H9 (cell line): ENCODE data around the gene PROX2. TPM values are rescaled to one million over a fixed set of nuclear protein-coding genes. Genes with fewer than 3 reads are reported as not detected.

Experiments
- DNase-seq: peaks from one replicate; pipeline ENCODE4 v3.0.0-alpha.2; 2017
- H2AFZ ChIP-seq: one replicate; pipeline ENCODE4 v1.6.1; 2013; ENCODE audit warnings: mild to moderate bottlenecking, low read length, control low read depth, moderate library complexity
- H2AK5ac ChIP-seq: 2 replicates; pipeline ENCODE4 v1.6.1; 2013; ENCODE audit warnings: low read length, control low read depth, mixed read lengths; ENCODE audit not compliant: insufficient read length
- H2BK120ac ChIP-seq: one replicate; pipeline ENCODE4 v1.6.1; 2013; ENCODE audit warnings: low read depth, mild to moderate bottlenecking, low read length, control low read depth, inconsistent platforms; ENCODE audit not compliant: poor library complexity, severe bottlenecking
- H2BK12ac ChIP-seq: 2 replicates; pipeline ENCODE4 v1.6.1; 2013; ENCODE audit warnings: low read length, control low read depth, mixed read lengths, low read depth; ENCODE audit not compliant: insufficient read length
- H2BK15ac ChIP-seq: 2 replicates; pipeline ENCODE4 v1.6.1; 2013; ENCODE audit warnings: low read depth, low read length, control low read depth
- H2BK20ac ChIP-seq: one replicate; pipeline ENCODE4 v1.6.1; 2013; ENCODE audit warnings: low read depth, mild to moderate bottlenecking, low read length, control low read depth, inconsistent platforms; ENCODE audit not compliant: poor library complexity, severe bottlenecking
- H2BK5ac ChIP-seq: 2 replicates; pipeline ENCODE4 v1.6.1; 2013; ENCODE audit warnings: low read length, control low read depth, mixed read lengths; ENCODE audit not compliant: insufficient read length
- H3K14ac ChIP-seq: 2 replicates; pipeline ENCODE4 v1.6.1; 2013; ENCODE audit warnings: low read length, control low read depth; ENCODE audit not compliant: insufficient read depth
- H3K18ac ChIP-seq: 2 replicates; pipeline ENCODE4 v1.6.1; 2013; ENCODE audit warnings: low read depth, mild to moderate bottlenecking, mixed read lengths, low read length, control low read depth; ENCODE audit not compliant: insufficient read length
- H3K23ac ChIP-seq: 2 replicates; pipeline ENCODE4 v1.6.1; 2013; ENCODE audit warnings: low read length, control low read depth, mixed read lengths, low read depth; ENCODE audit not compliant: insufficient read length
- H3K23me2 ChIP-seq: 2 replicates; pipeline ENCODE4 v1.6.1; 2013; ENCODE audit warnings: low read depth, mild to moderate bottlenecking, mixed read lengths, low read length, control low read depth; ENCODE audit not compliant: insufficient read length, poor library complexity, severe bottlenecking
- H3K27ac ChIP-seq: 2 replicates; pipeline ENCODE4 v1.5.1; 2013; ENCODE audit warnings: low read length, control low read depth, mixed read lengths, low read depth; ENCODE audit not compliant: insufficient read length
- H3K27me3 ChIP-seq: 2 replicates; pipeline ENCODE4 v1.6.1; 2013; ENCODE audit warnings: low read length, control low read depth, inconsistent platforms; ENCODE audit not compliant: insufficient read depth
- H3K4ac ChIP-seq: 2 replicates; pipeline ENCODE4 v1.6.1; 2013; ENCODE audit warnings: low read depth, mild to moderate bottlenecking, control low read depth, inconsistent platforms, low read length, moderate library complexity
- H3K4me1 ChIP-seq: 2 replicates; pipeline ENCODE4 v1.6.1; 2013; ENCODE audit warnings: low read length, control low read depth, inconsistent platforms; ENCODE audit not compliant: insufficient read depth
- H3K4me2 ChIP-seq: 2 replicates; pipeline ENCODE4 v1.6.1; 2013; ENCODE audit warnings: low read length, control low read depth, mixed read lengths; ENCODE audit not compliant: insufficient read length, insufficient read depth
- H3K56ac ChIP-seq: 2 replicates; pipeline ENCODE4 v1.6.1; 2013; ENCODE audit warnings: low read depth, mild to moderate bottlenecking, mixed read lengths, low read length, control low read depth; ENCODE audit not compliant: insufficient read length
- H3K79me1 ChIP-seq: 2 replicates; pipeline ENCODE4 v1.6.1; 2013; ENCODE audit warnings: low read depth, mild to moderate bottlenecking, moderate library complexity, low read length, control low read depth, inconsistent platforms; ENCODE audit not compliant: insufficient read depth, poor library complexity, severe bottlenecking
- H3K79me2 ChIP-seq: 2 replicates; pipeline ENCODE4 v1.6.1; 2013; ENCODE audit warnings: low read length, control low read depth, inconsistent platforms; ENCODE audit not compliant: insufficient read depth
- H3K9ac ChIP-seq: 2 replicates; pipeline ENCODE4 v1.6.1; 2013; ENCODE audit warnings: low read length, control low read depth, mixed read lengths; ENCODE audit not compliant: insufficient read length; ENCODE audit errors: extremely low read depth
- H3K9me3 ChIP-seq: one replicate; pipeline ENCODE4 v1.6.1; 2013; ENCODE audit warnings: low read depth, low read length, inconsistent platforms; ENCODE audit not compliant: control insufficient read depth
- H3T11ph ChIP-seq: one replicate; pipeline ENCODE4 v1.6.1; 2013; ENCODE audit warnings: mild to moderate bottlenecking, low read length, control low read depth, inconsistent platforms
- H4K20me1 ChIP-seq: one replicate; pipeline ENCODE4 v1.6.1; 2013; ENCODE audit not compliant: control insufficient read depth, insufficient read length, insufficient read depth
- H4K5ac ChIP-seq: 2 replicates; pipeline ENCODE4 v1.6.1; 2013; ENCODE audit warnings: low read depth, mild to moderate bottlenecking, mixed read lengths, low read length, control low read depth; ENCODE audit not compliant: insufficient read length
- H4K8ac ChIP-seq: replicated peaks from 2 replicates; pipeline ENCODE4 v1.6.1; 2013; ENCODE audit warnings: low read length, control low read depth, mixed read lengths, low read depth; ENCODE audit not compliant: insufficient read length
- H4K91ac ChIP-seq: 2 replicates; pipeline ENCODE4 v1.6.1; 2013; ENCODE audit warnings: low read depth, mild to moderate bottlenecking, moderate library complexity, mixed read lengths, low read length, control low read depth; ENCODE audit not compliant: insufficient read length
- H3K27ac Mint-ChIP-seq, 3 experiments: 2 replicates in 2 of 3; 3 replicates in 1 of 3; pipeline ENCODE4 v1.8.0; 2020 to 2021; ENCODE audit warnings: mixed read lengths in 3 of 3, mild to moderate bottlenecking in 1 of 3, moderate library complexity in 1 of 3
- H3K27me3 Mint-ChIP-seq: 2 replicates; pipeline ENCODE4 v1.8.0; 2021; ENCODE audit warnings: low read depth, mild to moderate bottlenecking, moderate library complexity, mixed read lengths
- H3K36me3 Mint-ChIP-seq, 3 experiments: 2 replicates in 2 of 3; 3 replicates in 1 of 3; pipeline ENCODE4 v1.8.0; 2020 to 2021; ENCODE audit warnings: low read depth in 3 of 3, mixed read lengths in 3 of 3; ENCODE audit not compliant: insufficient read depth in 1 of 3
- H3K4me1 Mint-ChIP-seq, 2 experiments: 2 replicates each; pipeline ENCODE4 v1.8.0; 2020; ENCODE audit warnings: mixed read lengths in 2 of 2
- H3K4me3 Mint-ChIP-seq, 2 experiments: 2 replicates in 1 of 2; 3 replicates in 1 of 2; pipeline ENCODE4 v1.8.0; 2020 to 2021; ENCODE audit warnings: mild to moderate bottlenecking in 2 of 2, mixed read lengths in 2 of 2, moderate library complexity in 1 of 2
- H3K9me3 Mint-ChIP-seq, 2 experiments: 2 replicates in 1 of 2; 3 replicates in 1 of 2; pipeline ENCODE4 v1.8.0; 2020; ENCODE audit warnings: mild to moderate bottlenecking in 2 of 2, mixed read lengths in 2 of 2, moderate library complexity in 1 of 2
- WGBS: extraction: QIAGEN DNeasy Blood & Tissue Kit; methylation state at CpG from one replicate; pipeline ENCODE4 v1.1.7; 2013; ENCODE audit warnings: missing lambda C conversion rate, low lambda C conversion rate, mixed read lengths; ENCODE audit not compliant: insufficient read length; ENCODE audit errors: extremely low coverage; 5-methylcytosine and 5-hydroxymethylcytosine counted together
- total RNA-seq: library from RNA; stranded (reverse); gene quantifications from 2 replicates; pipeline ENCODE4 v1.2.1, GENCODE V29; 2021
- TF ChIP-seq, protein P1 (sequence below): fragments of 200-600 bp; sonication (generic); conservative IDR thresholded peaks from 3 replicates; pipeline ENCODE4 v1.8.0; 2021; ENCODE audit warnings: antibody characterized with exemption, mild to moderate bottlenecking

PROX2 gene
- total RNA-seq, 1 experiment from 2014 or later, result not detected

DNA sequence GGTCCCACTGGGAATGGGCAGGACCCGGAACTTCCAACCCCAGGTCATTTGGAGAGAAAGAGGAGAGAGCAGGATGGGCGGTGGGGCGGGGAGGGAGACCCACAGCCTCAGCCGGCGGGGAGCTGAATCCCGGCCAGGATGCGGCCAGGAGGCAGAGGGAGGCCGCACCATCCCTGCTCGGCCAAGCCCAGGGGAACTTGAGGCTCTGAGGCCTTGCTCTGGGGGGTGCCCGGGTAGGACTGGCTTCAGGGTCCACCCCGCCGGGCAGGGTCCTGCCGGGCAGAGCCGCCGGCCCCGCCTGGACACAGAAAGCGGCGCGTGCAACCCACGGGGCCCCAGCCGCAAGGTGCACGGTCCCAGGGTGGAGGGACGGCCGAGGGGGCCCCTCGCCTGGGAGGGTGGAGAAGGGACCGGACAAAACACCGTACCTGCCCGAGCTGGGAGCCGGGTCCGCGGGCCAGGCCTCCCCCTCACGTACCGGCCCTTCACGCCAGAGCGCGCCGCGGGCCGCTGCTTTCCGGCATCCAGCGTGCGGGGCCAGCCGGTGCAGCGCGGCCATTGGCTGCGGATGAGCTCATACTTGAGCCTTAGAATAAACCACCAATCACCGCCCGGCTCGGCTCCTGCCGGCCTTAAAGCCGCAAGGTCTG is 46.9 kb upstream of the PROX2 start, which contains the start of gene RPS6KL1:
RPS6KL1 (minus strand) TSS at position 509 of the 650 bp plus-strand sequence. CDS start 1,719 bp downstream, outside the sequence.
- Mint-ChIP-seq H3K27me3 (peaks cover 8% of the 10 kb centered on the region), H3K9me3 (no peaks in the 10 kb centered on the region), H3K27ac (no peak within 1 kb of the TSS; a peak in 2 of 7 replicates), H3K4me1 (peaks cover 5 to 6% of the 10 kb centered on the region in 2 experiments; a peak in 3 of 4 replicates), H3K36me3 (peaks cover 0 to 6% (median 0%) of the 10 kb centered on the region in 3 experiments; a peak in 1 of 7 replicates), H3K4me3 (peak within 1 kb of the TSS; percentile 85 to 91)
- peak within 1 kb of the TSS; percentile 68 for H3K9ac ChIP-seq
- H3K18ac ChIP-seq, result peak within 1 kb of the TSS; percentile 81
- H3K23ac ChIP-seq, result no peak within 1 kb of the TSS
- peak; percentile 93 for DNase-seq
- no peaks in the 10 kb centered on the region for H3K9me3 ChIP-seq
- no peak within 1 kb of the TSS for H2AFZ ChIP-seq
- no peak within 1 kb of the TSS for H2AK5ac ChIP-seq
- no peak within 1 kb of the TSS for H2BK5ac ChIP-seq
- H4K91ac ChIP-seq, result no peak within 1 kb of the TSS
- no peak within 1 kb of the TSS for H4K5ac ChIP-seq
- H3K27ac ChIP-seq, result no peak within 1 kb of the TSS
- H4K8ac ChIP-seq, result no peak within 1 kb of the TSS
- H3K27me3 ChIP-seq, result no peaks in the 10 kb centered on the region
- no CpG with 5 or more reads among the region's 51 CpGs for WGBS
- H2BK15ac ChIP-seq, result no peak within 1 kb of the TSS
- H3K4me2 ChIP-seq, result peak within 1 kb of the TSS; percentile 54
- H3T11ph ChIP-seq, result no peak within 1 kb of the TSS
- H3K4ac ChIP-seq, result no peak within 1 kb of the TSS
- H2BK120ac ChIP-seq, result no peak within 1 kb of the TSS
- H3K79me2 ChIP-seq, result no peaks in the 10 kb centered on the region
- H2BK20ac ChIP-seq, result no peak within 1 kb of the TSS
- no peak within 1 kb of the TSS for H3K56ac ChIP-seq
- no peaks in the 10 kb centered on the region for H3K79me1 ChIP-seq
- peaks cover 4% of the 10 kb centered on the region for H3K23me2 ChIP-seq
- TF ChIP-seq, protein P1, sequence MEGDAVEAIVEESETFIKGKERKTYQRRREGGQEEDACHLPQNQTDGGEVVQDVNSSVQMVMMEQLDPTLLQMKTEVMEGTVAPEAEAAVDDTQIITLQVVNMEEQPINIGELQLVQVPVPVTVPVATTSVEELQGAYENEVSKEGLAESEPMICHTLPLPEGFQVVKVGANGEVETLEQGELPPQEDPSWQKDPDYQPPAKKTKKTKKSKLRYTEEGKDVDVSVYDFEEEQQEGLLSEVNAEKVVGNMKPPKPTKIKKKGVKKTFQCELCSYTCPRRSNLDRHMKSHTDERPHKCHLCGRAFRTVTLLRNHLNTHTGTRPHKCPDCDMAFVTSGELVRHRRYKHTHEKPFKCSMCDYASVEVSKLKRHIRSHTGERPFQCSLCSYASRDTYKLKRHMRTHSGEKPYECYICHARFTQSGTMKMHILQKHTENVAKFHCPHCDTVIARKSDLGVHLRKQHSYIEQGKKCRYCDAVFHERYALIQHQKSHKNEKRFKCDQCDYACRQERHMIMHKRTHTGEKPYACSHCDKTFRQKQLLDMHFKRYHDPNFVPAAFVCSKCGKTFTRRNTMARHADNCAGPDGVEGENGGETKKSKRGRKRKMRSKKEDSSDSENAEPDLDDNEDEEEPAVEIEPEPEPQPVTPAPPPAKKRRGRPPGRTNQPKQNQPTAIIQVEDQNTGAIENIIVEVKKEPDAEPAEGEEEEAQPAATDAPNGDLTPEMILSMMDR, result no peak
- no peaks in the 10 kb centered on the region for H3K4me1 ChIP-seq
- H4K20me1 ChIP-seq, result no peaks in the 10 kb centered on the region
- no peak within 1 kb of the TSS for H2BK12ac ChIP-seq
- peak within 1 kb of the TSS; percentile 92 for H3K14ac ChIP-seq
